GM23338 (cell line): ENCODE data around the gene DNAH17. TPM values are rescaled to one million over a fixed set of nuclear protein-coding genes. Genes with fewer than 3 reads are reported as not detected.

Experiments
- EZH2 ChIP-seq: fragments of 200-600 bp; sonication (generic); IDR thresholded peaks from one replicate; pipeline ENCODE4 v1.8.0; 2017; ENCODE audit warnings: antibody characterized with exemption, mild to moderate bottlenecking, low read depth; ENCODE audit not compliant: unreplicated experiment
- REST ChIP-seq: IDR thresholded peaks from one replicate; pipeline ENCODE4 v1.6.1; 2018; ENCODE audit warnings: antibody characterized with exemption; ENCODE audit not compliant: unreplicated experiment
- ZNF462 ChIP-seq: fragments of 250-450 bp; sonication (Bioruptor Pico); IDR thresholded peaks from 2 replicates; pipeline ENCODE4 v1.5.0; 2020; ENCODE audit warnings: mild to moderate bottlenecking, moderate library complexity
- polyA plus RNA-seq: library from polyadenylated mRNA; unstranded; fragments of >200 nt; fragmentation: Nextera tagmentation; extraction: Ambion mirVana; gene quantifications from 2 replicates; pipeline ENCODE4 v1.2.1, GENCODE V29; 2016
- total RNA-seq: library from RNA; depleted of rRNA; stranded (reverse); fragments of >200 nt; shearing (Covaris generic); gene quantifications from 2 replicates; pipeline ENCODE4 v1.2.3, GENCODE V29; 2014

DNAH17 gene
- total and polyA plus RNA-seq, 2 experiments from 2014 or later = 0.59 to 2.0 TPM

DNA sequence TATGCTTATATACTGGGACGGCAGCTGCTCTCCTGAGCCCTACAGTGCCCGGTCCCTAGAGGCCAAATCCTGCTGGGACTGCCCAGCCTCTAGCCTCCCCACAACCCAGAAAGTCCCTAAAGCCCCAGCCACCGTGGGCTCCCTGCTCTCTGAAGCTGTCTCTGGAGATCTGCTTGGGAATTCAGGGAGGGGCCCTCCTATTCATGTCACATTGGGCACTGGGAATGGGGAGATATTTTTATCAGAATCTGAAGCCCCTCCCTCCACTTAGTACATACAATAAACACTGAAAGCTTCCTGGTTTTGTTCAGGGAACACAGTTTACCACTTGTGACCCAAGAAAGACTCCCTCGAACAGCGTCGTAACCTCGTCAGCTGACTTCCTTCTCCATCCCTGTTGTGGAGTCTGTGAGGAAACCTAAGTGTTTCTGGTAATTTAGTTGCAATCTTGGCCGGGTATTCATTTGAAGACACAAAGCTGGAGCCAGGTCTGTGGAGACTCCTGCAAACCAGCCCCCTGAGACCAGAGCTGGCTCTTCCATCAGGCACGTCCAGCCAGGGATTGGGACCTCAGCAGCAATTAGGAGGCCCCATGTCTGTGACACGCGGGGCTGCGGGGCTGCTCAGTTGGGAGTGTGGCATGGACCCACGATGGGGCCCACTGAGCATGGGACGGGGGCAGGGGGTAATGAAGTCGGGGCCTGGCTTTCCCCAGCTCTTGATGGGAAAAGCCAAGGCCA lies 160.2 kb downstream of the DNAH17 start (continued):
- TF ChIP-seq ZNF462 (CRISPR knock-in tag) = no peak
- no peak for TF ChIP-seq REST
- TF ChIP-seq EZH2 = no peak
